ENCODE data around the gene CCDC127. TPM values are rescaled to one million over a fixed set of nuclear protein-coding genes. Genes with fewer than 3 reads are reported as not detected.
"Not testable (repeated sequence)": the region's sequence is repeated elsewhere in the genome, so short reads cannot be mapped to it uniquely, and the experiment has no call there.

CCDC127 gene
- total RNA-seq, 1 donor from 2014 or later = 11.1 TPM

DNA sequence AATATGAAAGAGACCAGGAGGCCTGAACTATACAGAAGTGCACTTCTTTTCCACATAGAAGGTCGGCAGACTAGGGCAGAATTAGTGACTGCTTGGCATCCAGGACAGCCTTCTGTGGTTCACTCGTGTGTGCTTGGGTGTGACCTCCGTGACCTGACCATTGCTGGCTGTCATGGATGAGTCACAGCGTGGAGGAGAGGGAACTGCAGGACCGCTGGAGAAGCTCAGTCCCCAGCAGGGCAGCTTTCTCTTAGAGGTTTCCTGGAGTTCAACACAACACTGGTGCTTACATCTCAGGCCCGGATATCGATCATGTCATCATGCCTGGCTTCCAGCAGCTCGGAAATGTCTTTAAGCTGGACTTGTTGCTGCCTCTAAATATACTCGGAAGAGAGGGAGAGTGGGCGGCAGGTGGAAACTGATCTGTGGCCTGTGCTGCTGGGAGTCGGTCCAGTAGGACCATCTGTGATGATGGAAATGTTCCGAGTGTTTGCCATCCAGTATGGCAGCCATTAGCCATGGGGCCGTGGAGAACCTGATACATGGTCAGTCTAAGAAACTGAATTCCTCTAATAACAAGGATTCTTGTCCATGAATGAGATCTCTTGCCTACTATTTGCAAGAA is 23.2 kb upstream of the CCDC127 start:
- DNase-seq (ENCODE audit: extremely low spot score, unreplicated experiment); H3K4me3 Mint-ChIP-seq (ENCODE audit: unreplicated experiment); H3K27ac Mint-ChIP-seq (ENCODE audit: unreplicated experiment); H3K9me3 Mint-ChIP-seq (ENCODE audit: unreplicated experiment); H3K4me1 Mint-ChIP-seq (ENCODE audit: unreplicated experiment); H3K27me3 Mint-ChIP-seq (ENCODE audit: unreplicated experiment): not testable (repeated sequence)
- peaks cover 64% of the 10 kb centered on the region for H3K36me3 Mint-ChIP-seq (ENCODE audit: unreplicated experiment)

DNA sequence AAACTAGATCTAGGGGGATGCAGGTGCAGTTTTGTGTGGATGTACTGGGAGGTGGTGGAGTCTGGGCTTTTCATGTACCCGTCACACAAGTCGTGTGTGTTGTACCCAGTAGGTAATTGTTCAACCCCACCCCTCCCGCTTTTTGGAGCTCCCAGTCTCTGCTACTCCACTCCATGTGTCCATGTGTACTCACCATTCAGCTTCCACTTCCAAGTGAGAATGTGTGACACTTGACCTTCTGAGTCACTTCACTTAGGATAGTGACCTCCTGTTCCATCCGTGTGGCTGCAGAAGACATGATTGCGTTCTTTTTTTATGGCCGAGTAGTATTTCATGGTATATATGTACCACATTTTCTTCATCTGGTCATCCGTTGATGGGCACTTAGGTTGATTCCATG is 22.6 kb upstream of the CCDC127 start:
- peaks cover 59% of the 10 kb centered on the region for H3K36me3 Mint-ChIP-seq (ENCODE audit: unreplicated experiment)
- H3K4me1 Mint-ChIP-seq (ENCODE audit: unreplicated experiment); H3K9me3 Mint-ChIP-seq (ENCODE audit: unreplicated experiment); H3K27ac Mint-ChIP-seq (ENCODE audit: unreplicated experiment); DNase-seq (ENCODE audit: extremely low spot score, unreplicated experiment); H3K27me3 Mint-ChIP-seq (ENCODE audit: unreplicated experiment); H3K4me3 Mint-ChIP-seq (ENCODE audit: unreplicated experiment): not testable (repeated sequence)

DNA sequence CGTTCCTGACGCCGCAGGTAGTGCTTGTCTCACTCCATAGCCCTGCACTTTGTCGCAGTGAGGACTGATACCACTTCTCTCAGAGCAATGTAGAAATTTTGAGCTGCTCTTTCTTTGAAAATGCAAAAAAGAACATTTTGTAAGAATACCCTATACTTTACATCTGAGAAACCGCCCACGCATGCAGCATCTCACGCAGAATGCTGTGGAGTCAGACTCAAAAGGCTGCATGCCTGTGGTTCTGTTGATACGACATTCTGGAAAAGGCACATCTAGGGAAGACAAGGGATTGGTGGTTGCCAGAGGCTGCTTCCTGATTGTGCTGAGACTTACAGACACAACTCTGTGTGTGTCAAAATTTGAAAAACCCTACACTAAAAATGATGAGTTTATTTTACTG is 20.0 kb upstream of the CCDC127 start:
- not testable (repeated sequence) for H3K27ac Mint-ChIP-seq (ENCODE audit: unreplicated experiment)

DNA sequence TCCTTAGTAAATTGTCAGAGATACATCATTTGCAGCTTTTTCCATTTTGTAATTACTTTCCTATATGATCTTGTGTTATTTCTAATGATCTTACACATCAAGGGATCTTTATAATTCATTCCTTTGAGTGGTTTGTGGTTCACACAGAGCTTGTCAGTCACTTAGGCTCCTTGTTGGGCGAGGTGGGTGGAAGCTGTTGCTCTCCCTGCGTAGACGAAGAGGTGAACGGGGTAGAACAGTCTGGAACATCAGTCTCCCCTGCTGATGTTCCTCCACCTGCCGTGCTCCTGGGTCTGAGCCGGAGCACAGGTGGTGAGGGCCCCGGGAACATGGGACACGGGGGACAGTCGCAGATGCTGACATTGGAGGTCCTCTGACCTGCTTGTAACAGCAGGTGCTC is 17.6 kb upstream of the CCDC127 start:
- DNase-seq (ENCODE audit: extremely low spot score, unreplicated experiment); H3K9me3 Mint-ChIP-seq (ENCODE audit: unreplicated experiment); H3K4me3 Mint-ChIP-seq (ENCODE audit: unreplicated experiment); H3K27ac Mint-ChIP-seq (ENCODE audit: unreplicated experiment); H3K27me3 Mint-ChIP-seq (ENCODE audit: unreplicated experiment); H3K4me1 Mint-ChIP-seq (ENCODE audit: unreplicated experiment): not testable (repeated sequence)
- H3K36me3 Mint-ChIP-seq (ENCODE audit: unreplicated experiment) = peaks cover 54% of the 10 kb centered on the region

More for the DNA sequence above, 20.0 kb upstream of the CCDC127 start:
- not testable (repeated sequence) for H3K27me3 Mint-ChIP-seq (ENCODE audit: unreplicated experiment); H3K9me3 Mint-ChIP-seq (ENCODE audit: unreplicated experiment); H3K4me1 Mint-ChIP-seq (ENCODE audit: unreplicated experiment); DNase-seq (ENCODE audit: extremely low spot score, unreplicated experiment); H3K4me3 Mint-ChIP-seq (ENCODE audit: unreplicated experiment)
- H3K36me3 Mint-ChIP-seq (ENCODE audit: unreplicated experiment) = peaks cover 57% of the 10 kb centered on the region

DNA sequence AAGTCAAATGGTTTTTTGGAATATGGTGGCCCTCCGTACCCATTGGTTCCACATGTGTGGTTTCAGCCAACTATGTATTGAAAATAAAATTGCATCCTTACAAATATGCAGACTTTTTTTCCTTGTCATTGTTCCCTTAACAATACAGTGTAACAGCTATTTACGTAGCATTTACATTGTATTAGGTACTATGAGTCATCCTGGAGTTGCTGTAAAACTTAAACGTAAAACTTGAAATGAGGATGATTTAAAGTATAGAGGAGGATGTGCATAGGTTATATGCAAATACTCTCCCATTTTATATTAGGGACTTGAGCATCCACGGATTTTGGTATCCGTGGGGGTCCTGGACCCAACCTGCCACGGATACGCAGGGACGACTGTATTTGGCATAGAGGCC is 16.5 kb upstream of the CCDC127 start:
- TF ChIP-seq, protein P1, sequence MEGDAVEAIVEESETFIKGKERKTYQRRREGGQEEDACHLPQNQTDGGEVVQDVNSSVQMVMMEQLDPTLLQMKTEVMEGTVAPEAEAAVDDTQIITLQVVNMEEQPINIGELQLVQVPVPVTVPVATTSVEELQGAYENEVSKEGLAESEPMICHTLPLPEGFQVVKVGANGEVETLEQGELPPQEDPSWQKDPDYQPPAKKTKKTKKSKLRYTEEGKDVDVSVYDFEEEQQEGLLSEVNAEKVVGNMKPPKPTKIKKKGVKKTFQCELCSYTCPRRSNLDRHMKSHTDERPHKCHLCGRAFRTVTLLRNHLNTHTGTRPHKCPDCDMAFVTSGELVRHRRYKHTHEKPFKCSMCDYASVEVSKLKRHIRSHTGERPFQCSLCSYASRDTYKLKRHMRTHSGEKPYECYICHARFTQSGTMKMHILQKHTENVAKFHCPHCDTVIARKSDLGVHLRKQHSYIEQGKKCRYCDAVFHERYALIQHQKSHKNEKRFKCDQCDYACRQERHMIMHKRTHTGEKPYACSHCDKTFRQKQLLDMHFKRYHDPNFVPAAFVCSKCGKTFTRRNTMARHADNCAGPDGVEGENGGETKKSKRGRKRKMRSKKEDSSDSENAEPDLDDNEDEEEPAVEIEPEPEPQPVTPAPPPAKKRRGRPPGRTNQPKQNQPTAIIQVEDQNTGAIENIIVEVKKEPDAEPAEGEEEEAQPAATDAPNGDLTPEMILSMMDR (IDR thresholded peaks at IDR 0.05) = no peak
- H3K4me1 Mint-ChIP-seq (ENCODE audit: unreplicated experiment) = no peaks in the 10 kb centered on the region
- no peak overlapping the region for H3K27ac Mint-ChIP-seq (ENCODE audit: unreplicated experiment)
- H3K36me3 Mint-ChIP-seq (ENCODE audit: unreplicated experiment) = peaks cover 47% of the 10 kb centered on the region
- no peak for DNase-seq (ENCODE audit: extremely low spot score, unreplicated experiment)
- no peak overlapping the region for H3K4me3 Mint-ChIP-seq (ENCODE audit: unreplicated experiment)
- no peaks in the 10 kb centered on the region for H3K27me3 Mint-ChIP-seq (ENCODE audit: unreplicated experiment)
- no peaks in the 10 kb centered on the region for H3K9me3 Mint-ChIP-seq (ENCODE audit: unreplicated experiment)

DNA sequence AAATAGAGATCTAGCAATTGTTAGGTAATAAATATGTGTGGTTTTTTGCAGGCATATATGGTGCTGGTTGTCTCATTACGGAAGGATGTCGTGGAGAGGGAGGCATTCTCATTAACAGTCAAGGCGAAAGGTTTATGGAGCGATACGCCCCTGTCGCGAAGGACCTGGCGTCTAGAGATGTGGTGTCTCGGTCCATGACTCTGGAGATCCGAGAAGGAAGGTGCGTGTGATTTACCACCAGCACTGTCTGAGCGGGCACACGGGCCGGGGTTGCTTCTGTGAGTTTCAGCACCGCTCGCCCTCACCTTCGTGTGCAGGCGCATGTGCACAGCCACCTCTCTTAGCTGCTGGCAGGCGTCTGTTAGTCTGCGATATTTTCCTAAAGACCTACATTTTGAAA is 15.5 kb upstream of the CCDC127 start:
- peaks cover 57% of the 10 kb centered on the region for H3K36me3 Mint-ChIP-seq (ENCODE audit: unreplicated experiment)
- H3K27me3 Mint-ChIP-seq (ENCODE audit: unreplicated experiment); H3K27ac Mint-ChIP-seq (ENCODE audit: unreplicated experiment); H3K4me1 Mint-ChIP-seq (ENCODE audit: unreplicated experiment); H3K4me3 Mint-ChIP-seq (ENCODE audit: unreplicated experiment); DNase-seq (ENCODE audit: extremely low spot score, unreplicated experiment); H3K9me3 Mint-ChIP-seq (ENCODE audit: unreplicated experiment): not testable (repeated sequence)

DNA sequence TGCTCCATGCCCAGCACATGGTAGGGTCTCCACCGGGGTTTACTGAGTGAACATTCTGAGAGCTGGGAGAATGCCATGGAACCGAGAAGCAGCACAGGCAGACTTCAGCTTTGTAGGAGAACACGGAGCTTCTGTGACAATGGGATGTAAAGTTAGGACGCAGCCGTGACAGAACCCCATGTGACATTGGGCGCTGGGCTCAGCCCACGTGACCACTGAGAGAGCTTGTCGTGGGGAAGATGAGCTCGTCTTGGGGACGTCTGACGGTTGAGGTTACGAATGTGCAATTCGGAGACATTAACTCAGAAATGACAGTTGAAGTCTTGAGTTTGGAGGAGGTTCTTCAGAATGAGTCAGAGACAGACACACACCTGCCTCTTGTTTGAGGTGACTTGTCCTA is 13.7 kb upstream of the CCDC127 start:
- TF ChIP-seq, protein P1 (IDR thresholded peaks at IDR 0.05) = no peak
- no peak overlapping the region for H3K4me3 Mint-ChIP-seq (ENCODE audit: unreplicated experiment)
- H3K9me3 Mint-ChIP-seq (ENCODE audit: unreplicated experiment) = no peaks in the 10 kb centered on the region

More for the DNA sequence above, 13.7 kb upstream of the CCDC127 start:
- Mint-ChIP-seq H3K4me1 (ENCODE audit: unreplicated experiment) (no peaks in the 10 kb centered on the region), H3K36me3 (ENCODE audit: unreplicated experiment) (peaks cover 58% of the 10 kb centered on the region), H3K27me3 (ENCODE audit: unreplicated experiment) (no peaks in the 10 kb centered on the region), H3K27ac (ENCODE audit: unreplicated experiment) (no peak overlapping the region)
- DNase-seq (ENCODE audit: extremely low spot score, unreplicated experiment) = no peak
